ENCODE measurements around the gene COG4. TPM values are rescaled to one million over a fixed set of nuclear protein-coding genes. Genes with fewer than 3 reads are reported as not detected.

The COG4 gene
- total and polyA plus RNA-seq, 2 experiments from 2014 or later = 28.8 to 38.1 TPM

DNA sequence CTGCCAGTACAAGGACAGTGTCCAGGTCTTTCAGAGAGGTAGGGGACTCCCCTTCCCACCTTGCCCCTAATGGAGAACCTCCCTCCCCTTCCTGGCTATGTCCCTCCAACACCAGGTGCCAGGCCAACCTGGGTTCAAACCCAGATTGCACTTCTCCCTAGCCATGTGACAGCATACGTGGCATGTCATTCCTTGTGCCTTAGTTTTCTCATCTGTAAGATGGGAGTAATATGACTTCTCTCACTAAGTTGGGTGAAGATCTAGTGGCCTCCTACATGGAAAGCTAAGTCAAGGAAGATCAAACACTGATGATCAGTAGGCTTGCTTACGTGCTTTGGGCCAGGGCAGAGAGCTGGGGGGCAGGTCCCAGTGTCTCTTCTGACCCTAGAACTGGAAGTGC lies 60.1 kb downstream of the COG4 start:
- no peaks in the 10 kb centered on the region for H3K9me3 Mint-ChIP-seq
- H3K27me3 Mint-ChIP-seq (ENCODE audit: insufficient read depth, low read depth, poor library complexity) = peaks cover 2% of the 10 kb centered on the region
- H3K4me1 Mint-ChIP-seq = peaks cover 9% of the 10 kb centered on the region
- no peaks in the 10 kb centered on the region for H3K9me2 ChIP-seq (ENCODE audit: insufficient read depth)
- ATAC-seq (no peak), DNase-seq (ENCODE audit: low spot score) (no peak)
- no peaks in the 10 kb centered on the region for H3K36me3 Mint-ChIP-seq (ENCODE audit: low read depth)
- no peak overlapping the region for H3K4me2 ChIP-seq
- no peaks in the 10 kb centered on the region for H3K36me3 ChIP-seq (ENCODE audit: insufficient read depth)
- no peaks in the 10 kb centered on the region for H4K20me1 ChIP-seq (replicated peaks; ENCODE audit: insufficient read depth)
- no peaks in the 10 kb centered on the region for H3K27me3 ChIP-seq (ENCODE audit: insufficient read depth)
- no peaks in the 10 kb centered on the region for H3K4me1 ChIP-seq (ENCODE audit: insufficient read depth)
- H3K27ac ChIP-seq (ENCODE audit: low read depth) = no peak overlapping the region
- no peaks in the 10 kb centered on the region for H3F3A ChIP-seq (replicated peaks; ENCODE audit: low read depth)
- H2AFZ ChIP-seq = no peak overlapping the region
- H3K4me3 Mint-ChIP-seq = no peak overlapping the region
- no peaks in the 10 kb centered on the region for H3K79me2 ChIP-seq (replicated peaks; ENCODE audit: insufficient read depth)
- H3K4me3 ChIP-seq = no peak overlapping the region
- no peak overlapping the region for H3K27ac Mint-ChIP-seq
- TF ChIP-seq, protein P1, sequence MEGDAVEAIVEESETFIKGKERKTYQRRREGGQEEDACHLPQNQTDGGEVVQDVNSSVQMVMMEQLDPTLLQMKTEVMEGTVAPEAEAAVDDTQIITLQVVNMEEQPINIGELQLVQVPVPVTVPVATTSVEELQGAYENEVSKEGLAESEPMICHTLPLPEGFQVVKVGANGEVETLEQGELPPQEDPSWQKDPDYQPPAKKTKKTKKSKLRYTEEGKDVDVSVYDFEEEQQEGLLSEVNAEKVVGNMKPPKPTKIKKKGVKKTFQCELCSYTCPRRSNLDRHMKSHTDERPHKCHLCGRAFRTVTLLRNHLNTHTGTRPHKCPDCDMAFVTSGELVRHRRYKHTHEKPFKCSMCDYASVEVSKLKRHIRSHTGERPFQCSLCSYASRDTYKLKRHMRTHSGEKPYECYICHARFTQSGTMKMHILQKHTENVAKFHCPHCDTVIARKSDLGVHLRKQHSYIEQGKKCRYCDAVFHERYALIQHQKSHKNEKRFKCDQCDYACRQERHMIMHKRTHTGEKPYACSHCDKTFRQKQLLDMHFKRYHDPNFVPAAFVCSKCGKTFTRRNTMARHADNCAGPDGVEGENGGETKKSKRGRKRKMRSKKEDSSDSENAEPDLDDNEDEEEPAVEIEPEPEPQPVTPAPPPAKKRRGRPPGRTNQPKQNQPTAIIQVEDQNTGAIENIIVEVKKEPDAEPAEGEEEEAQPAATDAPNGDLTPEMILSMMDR (conservative IDR thresholded peaks at IDR 0.05; ENCODE audit: low read depth in 2 of 2) = no peak
- no peak for TF ChIP-seq ZNF331 (CRISPR knock-in tag; IDR thresholded peaks at IDR 0.05; ENCODE audit: low read depth)
- TF ChIP-seq JUNB (IDR thresholded peaks at IDR 0.05; ENCODE audit: unreplicated experiment) = no peak
- no peak for TF ChIP-seq CREB1 (CRISPR knock-in tag; IDR thresholded peaks at IDR 0.05; ENCODE audit: low read depth)
- TF ChIP-seq, protein P2, sequence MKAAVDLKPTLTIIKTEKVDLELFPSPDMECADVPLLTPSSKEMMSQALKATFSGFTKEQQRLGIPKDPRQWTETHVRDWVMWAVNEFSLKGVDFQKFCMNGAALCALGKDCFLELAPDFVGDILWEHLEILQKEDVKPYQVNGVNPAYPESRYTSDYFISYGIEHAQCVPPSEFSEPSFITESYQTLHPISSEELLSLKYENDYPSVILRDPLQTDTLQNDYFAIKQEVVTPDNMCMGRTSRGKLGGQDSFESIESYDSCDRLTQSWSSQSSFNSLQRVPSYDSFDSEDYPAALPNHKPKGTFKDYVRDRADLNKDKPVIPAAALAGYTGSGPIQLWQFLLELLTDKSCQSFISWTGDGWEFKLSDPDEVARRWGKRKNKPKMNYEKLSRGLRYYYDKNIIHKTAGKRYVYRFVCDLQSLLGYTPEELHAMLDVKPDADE (IDR thresholded peaks at IDR 0.05) = no peak
- no peak for TF ChIP-seq NANOG (IDR thresholded peaks at IDR 0.05; ENCODE audit: borderline replicate concordance)
- TF ChIP-seq EZH2 (IDR thresholded peaks at IDR 0.05; ENCODE audit: low read depth, unreplicated experiment) = no peak
- TF ChIP-seq, protein P3, sequence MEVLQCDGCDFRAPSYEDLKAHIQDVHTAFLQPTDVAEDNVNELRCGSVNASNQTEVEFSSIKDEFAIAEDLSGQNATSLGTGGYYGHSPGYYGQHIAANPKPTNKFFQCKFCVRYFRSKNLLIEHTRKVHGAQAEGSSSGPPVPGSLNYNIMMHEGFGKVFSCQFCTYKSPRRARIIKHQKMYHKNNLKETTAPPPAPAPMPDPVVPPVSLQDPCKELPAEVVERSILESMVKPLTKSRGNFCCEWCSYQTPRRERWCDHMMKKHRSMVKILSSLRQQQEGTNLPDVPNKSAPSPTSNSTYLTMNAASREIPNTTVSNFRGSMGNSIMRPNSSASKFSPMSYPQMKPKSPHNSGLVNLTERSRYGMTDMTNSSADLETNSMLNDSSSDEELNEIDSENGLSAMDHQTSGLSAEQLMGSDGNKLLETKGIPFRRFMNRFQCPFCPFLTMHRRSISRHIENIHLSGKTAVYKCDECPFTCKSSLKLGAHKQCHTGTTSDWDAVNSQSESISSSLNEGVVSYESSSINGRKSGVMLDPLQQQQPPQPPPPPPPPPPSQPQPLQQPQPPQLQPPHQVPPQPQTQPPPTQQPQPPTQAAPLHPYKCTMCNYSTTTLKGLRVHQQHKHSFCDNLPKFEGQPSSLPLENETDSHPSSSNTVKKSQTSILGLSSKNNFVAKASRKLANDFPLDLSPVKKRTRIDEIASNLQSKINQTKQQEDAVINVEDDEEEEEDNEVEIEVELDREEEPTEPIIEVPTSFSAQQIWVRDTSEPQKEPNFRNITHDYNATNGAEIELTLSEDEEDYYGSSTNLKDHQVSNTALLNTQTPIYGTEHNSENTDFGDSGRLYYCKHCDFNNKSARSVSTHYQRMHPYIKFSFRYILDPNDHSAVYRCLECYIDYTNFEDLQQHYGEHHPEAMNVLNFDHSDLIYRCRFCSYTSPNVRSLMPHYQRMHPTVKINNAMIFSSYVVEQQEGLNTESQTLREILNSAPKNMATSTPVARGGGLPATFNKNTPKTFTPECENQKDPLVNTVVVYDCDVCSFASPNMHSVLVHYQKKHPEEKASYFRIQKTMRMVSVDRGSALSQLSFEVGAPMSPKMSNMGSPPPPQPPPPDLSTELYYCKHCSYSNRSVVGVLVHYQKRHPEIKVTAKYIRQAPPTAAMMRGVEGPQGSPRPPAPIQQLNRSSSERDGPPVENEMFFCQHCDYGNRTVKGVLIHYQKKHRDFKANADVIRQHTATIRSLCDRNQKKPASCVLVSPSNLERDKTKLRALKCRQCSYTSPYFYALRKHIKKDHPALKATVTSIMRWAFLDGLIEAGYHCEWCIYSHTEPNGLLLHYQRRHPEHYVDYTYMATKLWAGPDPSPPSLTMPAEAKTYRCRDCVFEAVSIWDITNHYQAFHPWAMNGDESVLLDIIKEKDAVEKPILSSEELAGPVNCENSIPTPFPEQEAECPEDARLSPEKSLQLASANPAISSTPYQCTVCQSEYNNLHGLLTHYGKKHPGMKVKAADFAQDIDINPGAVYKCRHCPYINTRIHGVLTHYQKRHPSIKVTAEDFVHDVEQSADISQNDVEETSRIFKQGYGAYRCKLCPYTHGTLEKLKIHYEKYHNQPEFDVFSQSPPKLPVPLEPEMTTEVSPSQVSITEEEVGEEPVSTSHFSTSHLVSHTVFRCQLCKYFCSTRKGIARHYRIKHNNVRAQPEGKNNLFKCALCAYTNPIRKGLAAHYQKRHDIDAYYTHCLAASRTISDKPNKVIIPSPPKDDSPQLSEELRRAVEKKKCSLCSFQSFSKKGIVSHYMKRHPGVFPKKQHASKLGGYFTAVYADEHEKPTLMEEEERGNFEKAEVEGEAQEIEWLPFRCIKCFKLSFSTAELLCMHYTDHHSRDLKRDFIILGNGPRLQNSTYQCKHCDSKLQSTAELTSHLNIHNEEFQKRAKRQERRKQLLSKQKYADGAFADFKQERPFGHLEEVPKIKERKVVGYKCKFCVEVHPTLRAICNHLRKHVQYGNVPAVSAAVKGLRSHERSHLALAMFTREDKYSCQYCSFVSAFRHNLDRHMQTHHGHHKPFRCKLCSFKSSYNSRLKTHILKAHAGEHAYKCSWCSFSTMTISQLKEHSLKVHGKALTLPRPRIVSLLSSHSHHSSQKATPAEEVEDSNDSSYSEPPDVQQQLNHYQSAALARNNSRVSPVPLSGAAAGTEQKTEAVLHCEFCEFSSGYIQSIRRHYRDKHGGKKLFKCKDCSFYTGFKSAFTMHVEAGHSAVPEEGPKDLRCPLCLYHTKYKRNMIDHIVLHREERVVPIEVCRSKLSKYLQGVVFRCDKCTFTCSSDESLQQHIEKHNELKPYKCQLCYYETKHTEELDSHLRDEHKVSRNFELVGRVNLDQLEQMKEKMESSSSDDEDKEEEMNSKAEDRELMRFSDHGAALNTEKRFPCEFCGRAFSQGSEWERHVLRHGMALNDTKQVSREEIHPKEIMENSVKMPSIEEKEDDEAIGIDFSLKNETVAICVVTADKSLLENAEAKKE (CRISPR knock-in tag; IDR thresholded peaks at IDR 0.05) = no peak
- TF ChIP-seq ZNF114 (CRISPR knock-in tag; IDR thresholded peaks at IDR 0.05) = no peak
- TF ChIP-seq EZH2phosphoT487 (IDR thresholded peaks at IDR 0.05; ENCODE audit: unreplicated experiment) = no peak
- TF ChIP-seq POLR2AphosphoS5 (IDR thresholded peaks at IDR 0.05; ENCODE audit: low read depth) = no peak
- TF ChIP-seq, protein P4, sequence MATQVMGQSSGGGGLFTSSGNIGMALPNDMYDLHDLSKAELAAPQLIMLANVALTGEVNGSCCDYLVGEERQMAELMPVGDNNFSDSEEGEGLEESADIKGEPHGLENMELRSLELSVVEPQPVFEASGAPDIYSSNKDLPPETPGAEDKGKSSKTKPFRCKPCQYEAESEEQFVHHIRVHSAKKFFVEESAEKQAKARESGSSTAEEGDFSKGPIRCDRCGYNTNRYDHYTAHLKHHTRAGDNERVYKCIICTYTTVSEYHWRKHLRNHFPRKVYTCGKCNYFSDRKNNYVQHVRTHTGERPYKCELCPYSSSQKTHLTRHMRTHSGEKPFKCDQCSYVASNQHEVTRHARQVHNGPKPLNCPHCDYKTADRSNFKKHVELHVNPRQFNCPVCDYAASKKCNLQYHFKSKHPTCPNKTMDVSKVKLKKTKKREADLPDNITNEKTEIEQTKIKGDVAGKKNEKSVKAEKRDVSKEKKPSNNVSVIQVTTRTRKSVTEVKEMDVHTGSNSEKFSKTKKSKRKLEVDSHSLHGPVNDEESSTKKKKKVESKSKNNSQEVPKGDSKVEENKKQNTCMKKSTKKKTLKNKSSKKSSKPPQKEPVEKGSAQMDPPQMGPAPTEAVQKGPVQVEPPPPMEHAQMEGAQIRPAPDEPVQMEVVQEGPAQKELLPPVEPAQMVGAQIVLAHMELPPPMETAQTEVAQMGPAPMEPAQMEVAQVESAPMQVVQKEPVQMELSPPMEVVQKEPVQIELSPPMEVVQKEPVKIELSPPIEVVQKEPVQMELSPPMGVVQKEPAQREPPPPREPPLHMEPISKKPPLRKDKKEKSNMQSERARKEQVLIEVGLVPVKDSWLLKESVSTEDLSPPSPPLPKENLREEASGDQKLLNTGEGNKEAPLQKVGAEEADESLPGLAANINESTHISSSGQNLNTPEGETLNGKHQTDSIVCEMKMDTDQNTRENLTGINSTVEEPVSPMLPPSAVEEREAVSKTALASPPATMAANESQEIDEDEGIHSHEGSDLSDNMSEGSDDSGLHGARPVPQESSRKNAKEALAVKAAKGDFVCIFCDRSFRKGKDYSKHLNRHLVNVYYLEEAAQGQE (IDR thresholded peaks at IDR 0.05; ENCODE audit: unreplicated experiment) = no peak
- TF ChIP-seq STAT1 (IDR thresholded peaks at IDR 0.05; ENCODE audit: unreplicated experiment) = no peak
